Small intestine (tissue), 7 donors: ENCODE data around the gene ARHGAP42. TPM values are rescaled to one million over a fixed set of nuclear protein-coding genes. Genes with fewer than 3 reads are reported as not detected.

Experiments used
- DNase-seq, 2 donors: peaks; one replicate each; pipeline versions ENCODE4 v3.0.0 to v3.0.0-alpha.2; 2013
- FAIRE-seq: peaks from 2 replicates; lab custom pipeline; 2012; peaks lifted over from hg19 to GRCh38; lab: Jason Lieb, UNC
- H3K27ac ChIP-seq, 3 donors: one replicate each; pipeline ENCODE4 v1.5.1; 2013; ENCODE audit warnings: low read length in 2 of 3, mild to moderate bottlenecking in 2 of 3, control low read depth in 1 of 3, inconsistent platforms in 1 of 3, low read depth in 1 of 3, moderate library complexity in 1 of 3
- H3K27me3 ChIP-seq, 3 donors: one replicate each; pipeline ENCODE4 v1.6.1; 2013; ENCODE audit warnings: low read length in 3 of 3, inconsistent platforms in 1 of 3; ENCODE audit not compliant: control insufficient read depth in 3 of 3, insufficient read depth in 3 of 3
- H3K36me3 ChIP-seq, 3 donors: one replicate each; pipeline ENCODE4 v1.6.1; 2013; ENCODE audit warnings: low read length in 3 of 3, inconsistent platforms in 1 of 3, low read depth in 1 of 3, mild to moderate bottlenecking in 1 of 3, moderate library complexity in 1 of 3; ENCODE audit not compliant: control insufficient read depth in 3 of 3, insufficient read depth in 2 of 3
- H3K4me1 ChIP-seq, 3 donors: one replicate each; pipeline ENCODE4 v1.6.1; 2013; ENCODE audit warnings: low read length in 2 of 3, inconsistent platforms in 1 of 3, low read depth in 1 of 3, mild to moderate bottlenecking in 1 of 3, moderate library complexity in 1 of 3; ENCODE audit not compliant: control insufficient read depth in 3 of 3, insufficient read depth in 2 of 3
- H3K4me3 ChIP-seq, 3 donors: one replicate each; pipeline ENCODE4 v1.5.1; 2013; ENCODE audit warnings: low read length in 3 of 3, control low read depth in 1 of 3, inconsistent platforms in 1 of 3, low read depth in 1 of 3, mild to moderate bottlenecking in 1 of 3, moderate library complexity in 1 of 3
- H3K9me3 ChIP-seq, 2 donors: one replicate each; pipeline ENCODE4 v1.6.1; 2013; ENCODE audit warnings: low read depth in 1 of 2, low read length in 1 of 2; ENCODE audit not compliant: control insufficient read depth in 2 of 2, insufficient read depth in 1 of 2
- WGBS, 3 donors: extraction: QIAGEN DNeasy Blood & Tissue Kit; methylation state at CpG; one replicate each; pipeline ENCODE4 v1.1.7; 2013; 5-methylcytosine and 5-hydroxymethylcytosine counted together
- polyA plus RNA-seq, 4 donors: library from polyadenylated mRNA; stranded (reverse) in 3 of 4; unstranded in 1 of 4; fragments of 200-250 nt in 3 of 4; fragments of 120-200 nt in 1 of 4; gene quantifications; one replicate each; pipeline versions ENCODE4 v1.2.1 to v1.2.3, GENCODE V29; 2013
- donor health status: healthy with polysubstance abuse.
- donor health status: control.
- donor health status: control.
- donor health status: Bipolar disorder and iron deficiency.
- donor health status: healthy.

The ARHGAP42 gene
- polyA plus RNA-seq, 4 donors = 4.3 to 17.0 (median 14.9) TPM

DNA sequence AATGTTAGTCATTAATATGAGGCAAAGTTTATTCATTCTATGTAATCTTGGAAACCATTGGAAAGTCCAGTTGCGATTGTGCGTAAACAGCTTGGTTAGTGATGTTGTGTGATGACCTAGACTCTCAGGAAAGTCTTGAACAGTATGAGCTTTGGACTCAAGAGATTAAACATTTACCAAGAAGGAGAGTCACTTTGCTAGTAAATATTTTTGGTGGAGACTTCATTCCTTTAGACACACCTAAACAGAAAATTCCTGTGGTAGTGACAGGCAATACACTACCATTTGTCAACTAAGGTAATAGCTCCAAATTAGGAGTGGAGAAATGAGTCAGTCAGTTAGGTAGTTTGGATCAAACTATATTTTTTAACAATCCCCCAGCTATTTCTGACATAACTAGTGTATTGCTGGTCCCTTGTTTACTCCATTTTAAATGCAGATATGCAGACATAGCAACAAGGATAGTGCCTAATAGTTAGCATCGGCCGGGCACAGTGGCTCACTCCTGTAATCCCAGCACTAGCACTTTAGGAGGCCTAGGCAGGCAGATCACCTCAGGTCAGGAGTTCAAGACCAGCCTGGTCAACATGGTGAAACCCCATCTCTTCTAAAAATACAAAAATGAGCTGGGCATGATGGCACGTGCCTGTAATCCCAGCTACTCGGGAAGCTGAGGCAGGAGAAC is 89.3 kb downstream of the ARHGAP42 start:
- peak; percentile 91 to 98 for DNase-seq
- WGBS, 3 donors = 14 to 64% (median 37%) methylated on average over 6 of the region's 6 CpGs
- H3K4me3 ChIP-seq = no peak overlapping the region
- peaks cover 0 to 41% (median 8%) of the 10 kb centered on the region in 3 donors for H3K4me1 ChIP-seq
- H3K36me3 ChIP-seq = peaks cover 0 to 4% (median 0%) of the 10 kb centered on the region in 3 donors
- peak; percentile 95 for FAIRE-seq
- H3K9me3 ChIP-seq = no peaks in the 10 kb centered on the region
- peak overlapping the region; percentile 34 to 90 (median 73) for H3K27ac ChIP-seq
- H3K27me3 ChIP-seq = no peaks in the 10 kb centered on the region

DNA sequence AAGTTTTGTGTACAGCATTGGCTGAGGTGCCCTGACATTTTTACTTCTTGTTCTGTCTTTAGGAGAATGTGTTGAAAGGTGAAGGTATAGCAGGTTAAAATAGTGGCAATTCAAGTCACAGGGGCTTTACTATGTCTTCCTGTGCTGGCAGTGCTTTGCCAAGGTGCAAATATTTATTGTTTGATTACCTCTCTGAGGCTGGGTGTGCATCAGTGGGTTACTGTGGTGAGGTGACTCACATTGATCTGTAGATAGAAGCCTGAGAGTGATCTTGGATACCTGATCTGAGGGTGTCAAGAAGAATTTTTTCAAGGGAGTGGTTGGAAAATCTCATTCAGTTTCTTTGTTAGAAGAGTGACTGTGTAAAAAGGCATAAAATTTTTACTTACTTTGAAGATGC is 90.0 kb downstream of the ARHGAP42 start:
- H3K4me1 ChIP-seq = peaks cover 0 to 38% (median 8%) of the 10 kb centered on the region in 3 donors
- FAIRE-seq (no peak), DNase-seq (peak; percentile 83 to 91)
- peak overlapping the region; percentile 34 to 90 (median 73) for H3K27ac ChIP-seq
- H3K4me3 ChIP-seq = no peak overlapping the region
- no peaks in the 10 kb centered on the region for H3K9me3 ChIP-seq
- peaks cover 0 to 4% (median 0%) of the 10 kb centered on the region in 3 donors for H3K36me3 ChIP-seq
- H3K27me3 ChIP-seq = no peaks in the 10 kb centered on the region

DNA sequence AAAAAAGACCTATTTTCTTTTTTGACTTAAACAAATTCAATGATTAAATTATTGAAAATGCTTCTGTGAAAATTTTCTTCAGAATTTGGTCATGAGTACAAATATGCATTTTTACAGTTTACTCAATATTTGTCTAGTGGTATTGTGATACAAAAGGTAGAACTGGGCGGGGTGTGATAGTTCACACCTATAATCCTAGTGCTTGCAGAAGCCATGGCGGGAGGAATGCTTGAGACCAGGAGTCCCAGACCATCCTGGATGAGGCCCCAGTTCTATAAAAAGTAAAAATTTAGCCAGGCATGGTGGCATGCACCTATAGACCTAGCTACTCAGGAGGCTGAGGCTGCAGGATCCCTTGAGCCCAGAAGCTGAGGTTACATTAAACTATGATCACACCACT is 90.6 kb downstream of the ARHGAP42 start:
- no peaks in the 10 kb centered on the region for H3K9me3 ChIP-seq
- no peaks in the 10 kb centered on the region for H3K27me3 ChIP-seq
- DNase-seq (peak; percentile 37), FAIRE-seq (no peak)
- H3K36me3 ChIP-seq = peaks cover 0 to 2% (median 0%) of the 10 kb centered on the region in 3 donors
- H3K4me3 ChIP-seq = no peak overlapping the region
- H3K27ac ChIP-seq = peak overlapping the region; percentile 39 to 73 (median 68)
- WGBS, 3 donors = 56 to 73% (median 56%) methylated on average over 2 of the region's 2 CpGs
- peaks cover 0 to 34% (median 8%) of the 10 kb centered on the region in 3 donors for H3K4me1 ChIP-seq

DNA sequence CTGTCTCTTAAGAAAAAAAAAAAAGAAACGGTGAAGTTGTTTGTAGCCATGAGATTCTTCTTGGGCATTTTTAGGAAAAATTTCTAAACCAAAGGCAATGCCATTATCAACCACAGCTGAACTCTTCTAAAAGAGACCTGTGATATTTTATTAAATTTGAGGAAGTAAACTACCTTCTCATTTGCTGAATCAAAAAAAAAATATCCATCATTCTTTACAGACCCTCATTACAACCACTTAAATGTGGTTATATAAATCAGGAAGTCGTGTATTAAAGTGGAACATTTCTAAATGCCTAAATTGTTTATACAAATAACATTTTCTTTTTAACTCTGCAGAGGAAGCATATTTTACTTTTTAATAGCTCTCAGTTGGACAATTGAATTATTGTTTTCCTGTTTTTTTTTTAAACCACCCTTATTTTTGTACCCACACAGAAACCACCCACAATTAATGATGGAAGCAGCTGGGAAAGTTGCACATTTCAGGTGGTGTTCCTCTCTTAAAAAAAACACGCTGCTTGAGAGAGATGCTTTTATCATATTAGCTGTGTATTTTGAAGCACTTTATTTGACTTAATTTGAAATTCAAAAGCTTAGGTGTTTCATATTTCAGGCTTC is 91.2 kb downstream of the ARHGAP42 start:
- Histone ChIP-seq H3K36me3 (peaks cover 0 to 4% (median 0%) of the 10 kb centered on the region in 3 donors), H3K4me1 (peaks cover 0 to 34% (median 8%) of the 10 kb centered on the region in 3 donors), H3K27ac (peak overlapping the region in 1 of 3 donors; percentile 73), H3K9me3 (no peaks in the 10 kb centered on the region), H3K4me3 (no peak overlapping the region), H3K27me3 (no peaks in the 10 kb centered on the region)
- 32 to 71% (median 47%) methylated on average over 3 of the region's 3 CpGs for WGBS, 3 donors
- FAIRE-seq (no peak), DNase-seq (no peak)

DNA sequence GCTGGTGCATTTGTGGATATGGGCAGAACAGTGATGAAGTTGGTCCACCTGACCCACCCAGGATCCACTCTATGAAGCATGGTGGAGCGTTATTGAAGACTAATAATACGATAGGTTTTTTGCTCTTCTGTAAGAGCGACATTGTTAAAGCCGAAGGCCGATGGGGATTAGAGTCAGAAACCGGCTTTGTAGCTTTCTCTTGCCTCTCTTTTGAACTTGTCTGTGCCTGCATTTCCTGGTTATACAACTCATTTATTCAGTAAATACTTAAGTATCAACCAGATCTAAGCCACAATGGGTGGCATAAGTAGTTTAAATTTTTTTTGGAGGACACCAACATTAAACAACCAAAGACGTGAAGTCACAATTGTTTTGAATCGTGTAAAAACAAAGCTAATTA is 93.4 kb downstream of the ARHGAP42 start:
- H3K4me1 ChIP-seq = peaks cover 0 to 29% (median 4%) of the 10 kb centered on the region in 3 donors
- FAIRE-seq (no peak), DNase-seq (no peak)
- no peak overlapping the region for H3K27ac ChIP-seq
- H3K4me3 ChIP-seq = no peak overlapping the region
- 91 to 95% (median 95%) methylated on average over 8 of the region's 8 CpGs for WGBS, 3 donors
- H3K27me3 ChIP-seq = no peaks in the 10 kb centered on the region
- no peaks in the 10 kb centered on the region for H3K9me3 ChIP-seq
- H3K36me3 ChIP-seq = peaks cover 0 to 2% (median 0%) of the 10 kb centered on the region in 3 donors

DNA sequence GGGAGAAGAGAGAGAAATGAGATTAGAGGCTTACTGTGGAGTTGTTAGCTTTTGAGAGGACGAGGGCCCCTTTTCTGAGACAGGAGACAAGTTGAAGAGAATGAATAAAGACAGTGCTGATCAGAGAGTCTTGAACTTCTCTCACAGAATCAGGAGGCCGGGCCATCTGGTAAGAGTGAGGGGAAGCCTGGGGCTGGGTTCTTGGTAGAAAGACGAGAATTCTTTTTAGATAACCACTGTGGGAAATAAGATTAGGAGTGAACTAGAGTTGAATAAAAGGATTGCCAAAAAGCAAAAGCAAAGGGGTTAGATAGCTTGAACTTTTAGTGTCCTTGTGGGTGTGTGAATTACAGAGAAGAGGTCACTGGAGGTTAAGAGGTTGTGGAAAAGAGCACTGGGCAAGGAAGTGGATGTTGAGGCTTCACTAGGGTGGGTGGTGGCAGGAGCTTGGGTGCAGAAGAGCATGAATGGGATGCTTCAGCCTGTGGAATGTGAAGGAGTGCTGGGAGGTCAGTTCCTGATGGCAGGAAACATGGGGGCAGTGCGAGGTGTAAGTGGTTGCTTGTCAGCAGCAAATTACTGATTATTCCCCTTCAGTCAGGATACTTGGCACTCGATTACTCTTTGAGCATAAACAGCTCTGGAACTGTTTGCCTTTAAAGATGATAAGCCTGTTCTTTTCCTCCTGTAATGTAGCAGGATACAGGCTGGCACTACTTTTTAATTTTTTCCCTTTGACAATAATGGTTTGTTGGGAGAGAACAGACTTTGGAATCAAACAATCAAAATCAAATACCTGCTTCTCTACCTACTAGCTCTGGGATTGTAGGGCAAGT is 98.3 kb downstream of the ARHGAP42 start:
- H3K4me1 ChIP-seq = peaks cover 2 to 10% (median 3%) of the 10 kb centered on the region in 3 donors
- DNase-seq = peak in 1 of 2 donors; percentile 48
- no peaks in the 10 kb centered on the region for H3K9me3 ChIP-seq
- no peak for FAIRE-seq
- 45 to 57% (median 57%) methylated on average over 5 of the region's 5 CpGs for WGBS, 3 donors
- H3K27ac ChIP-seq = no peak overlapping the region
- H3K4me3 ChIP-seq = no peak overlapping the region
- peaks cover 0 to 2% (median 0%) of the 10 kb centered on the region in 3 donors for H3K36me3 ChIP-seq
- no peaks in the 10 kb centered on the region for H3K27me3 ChIP-seq

DNA sequence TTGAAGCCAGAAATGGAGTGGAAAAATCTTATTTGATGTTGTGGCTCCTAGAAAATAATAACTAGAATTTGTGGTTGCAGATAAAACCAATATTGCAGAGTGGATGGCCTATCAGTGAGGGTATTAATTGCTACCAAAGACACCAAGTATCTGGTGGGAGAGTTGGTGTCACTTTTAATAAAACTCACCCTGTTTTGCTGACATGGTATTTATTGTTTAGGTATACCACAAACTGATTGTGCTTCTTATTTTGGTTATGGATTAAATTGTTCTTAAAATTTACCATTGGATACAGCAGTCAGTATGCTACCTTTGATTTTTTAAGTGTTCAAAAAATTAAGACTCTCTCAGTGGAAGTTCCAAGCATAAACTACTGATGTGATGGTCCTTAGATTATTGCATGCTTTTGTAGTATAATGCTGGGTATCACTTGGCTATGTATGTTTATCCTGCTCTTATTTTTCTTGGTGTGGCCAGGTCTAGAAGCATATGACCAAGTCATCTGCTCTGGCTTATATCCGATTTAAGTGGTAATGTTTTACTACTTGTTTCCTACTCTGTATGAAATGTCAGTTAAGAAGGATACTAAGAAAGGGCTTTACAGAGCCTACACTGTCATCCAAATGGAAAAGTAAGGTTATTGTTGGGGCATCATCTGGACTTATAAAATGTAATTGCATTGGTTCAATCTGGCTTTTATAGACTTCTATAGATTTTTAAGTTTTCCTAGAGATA is 101.6 kb downstream of the ARHGAP42 start:
- Histone ChIP-seq H3K4me1 (peaks cover 2 to 9% (median 3%) of the 10 kb centered on the region in 3 donors), H3K36me3 (no peaks in the 10 kb centered on the region), H3K27ac (no peak overlapping the region), H3K4me3 (no peak overlapping the region), H3K9me3 (no peaks in the 10 kb centered on the region), H3K27me3 (no peaks in the 10 kb centered on the region)
- DNase-seq (no peak), FAIRE-seq (no peak)
- WGBS, 3 donors = 91 to 97% (median 97%) methylated on average over 1 of the region's 1 CpG
